PFSK-1 (cell line): ENCODE results near the gene TMEM87A.

Experiments
- FOXP2 ChIP-seq: optimal IDR thresholded peaks from 2 replicates; pipeline ENCODE3; 2011; ENCODE audit warnings: borderline replicate concordance, control low read depth, inconsistent platforms; ENCODE audit not compliant: insufficient read depth; ENCODE audit errors: extremely low read length, extremely low read depth
- POLR2AphosphoS5 ChIP-seq: IDR thresholded peaks from 2 replicates; pipeline ENCODE4 v1.6.1; 2012; ENCODE audit warnings: low read depth, mild to moderate bottlenecking, control low read depth, low read length, moderate library complexity
- REST ChIP-seq, 2 experiments: IDR thresholded peaks; 2 replicates each; pipeline versions ENCODE4 v1.6.1 to v1.8.0; 2011 to 2012; ENCODE audit warnings: low read depth in 2 of 2, low read length in 2 of 2, control low read depth in 1 of 2, inconsistent platforms in 1 of 2, mild to moderate bottlenecking in 1 of 2, moderate library complexity in 1 of 2; ENCODE audit not compliant: insufficient read depth in 1 of 2
- SIN3A ChIP-seq: IDR thresholded peaks from 2 replicates; pipeline ENCODE4 v1.6.1; 2012; ENCODE audit warnings: mild to moderate bottlenecking, low read length, moderate library complexity, borderline replicate concordance; ENCODE audit not compliant: insufficient read depth
- TAF1 ChIP-seq: IDR thresholded peaks from 2 replicates; pipeline ENCODE4 v1.6.1; 2012; ENCODE audit warnings: low read length, control low read depth, borderline replicate concordance; ENCODE audit not compliant: insufficient read depth

DNA sequence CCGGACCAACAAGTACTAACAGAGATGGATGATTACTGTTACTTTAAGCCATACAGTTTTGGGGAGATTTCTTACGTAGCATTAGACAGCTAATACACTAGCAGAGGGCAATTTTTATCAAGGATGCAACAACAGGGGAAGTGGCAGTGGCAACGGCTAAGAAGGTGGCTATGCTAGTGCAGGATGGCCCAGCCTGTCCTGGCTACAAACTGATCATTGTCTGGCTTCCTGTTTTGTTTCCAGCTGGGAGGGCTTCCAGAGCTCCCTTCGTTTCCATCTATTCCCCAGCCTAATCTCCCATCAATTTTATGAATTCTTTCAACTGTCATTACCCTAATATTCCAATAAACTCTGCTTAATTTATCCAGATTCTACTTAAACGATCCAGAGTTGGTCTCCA, 100.8 kb downstream of the TMEM87A start:
- no peak for TF ChIP-seq POLR2AphosphoS5
- no peak for TF ChIP-seq TAF1
- no peak for TF ChIP-seq SIN3A
- TF ChIP-seq REST (IDR thresholded peaks at IDR 0.05; ENCODE audit: insufficient read depth in 1 of 2, low read depth in 2 of 2, low read length in 2 of 2), result no peak
- no peak for TF ChIP-seq FOXP2
